ENCODE results near the gene OS9. TPM values are rescaled to one million over a fixed set of nuclear protein-coding genes. Genes with fewer than 3 reads are reported as not detected.

Gene OS9
- total and polyA plus RNA-seq, 4 donors = 136 to 357 (median 216) TPM

DNA sequence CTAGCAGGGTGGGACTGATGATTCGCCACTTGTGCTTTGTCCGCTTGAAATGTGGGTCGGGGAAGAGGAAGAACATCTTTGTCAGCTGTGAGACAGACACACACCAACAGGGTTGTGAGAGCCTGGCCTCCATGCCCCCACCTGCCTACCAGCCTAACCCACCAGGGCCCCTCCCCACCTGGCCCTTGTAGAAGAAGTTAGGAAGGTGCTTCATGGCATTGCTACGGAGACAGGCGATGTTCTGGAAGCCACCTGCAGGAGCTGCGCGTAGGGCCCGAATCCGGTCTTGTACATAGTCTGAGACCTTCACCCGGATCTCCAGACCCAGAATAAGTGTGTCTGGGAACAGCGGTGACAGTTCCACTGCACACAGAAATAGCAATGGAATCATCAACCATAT lies 75.7 kb downstream of the OS9 start:
- H3K9me3 ChIP-seq (ENCODE audit: control insufficient read depth in 4 of 4, low read length in 3 of 4) = no peaks in the 10 kb centered on the region
- no peak overlapping the region for H3K9ac ChIP-seq (ENCODE audit: low read depth in 1 of 2, low read length in 2 of 2)
- peaks cover 8 to 19% (median 14%) of the 10 kb centered on the region in 4 donors for H3K36me3 ChIP-seq (ENCODE audit: control insufficient read depth in 4 of 4, insufficient read depth in 3 of 4, low read depth in 1 of 4, low read length in 3 of 4)
- peaks cover 0 to 7% (median 4%) of the 10 kb centered on the region in 4 donors for H3K27me3 ChIP-seq (ENCODE audit: control insufficient read depth in 4 of 4, insufficient read depth in 4 of 4, low read length in 3 of 4)
- DNase-seq (ENCODE audit: low spot score) = no peak
- H3K4me1 ChIP-seq (ENCODE audit: control insufficient read depth in 4 of 4, insufficient read depth in 4 of 4, low read length in 3 of 4) = peaks cover 11 to 37% (median 31%) of the 10 kb centered on the region in 4 donors
- H3K27ac ChIP-seq (ENCODE audit: low read depth in 1 of 2, low read length in 2 of 2) = no peak overlapping the region
- H3K4me3 ChIP-seq (ENCODE audit: low read depth in 1 of 3, low read length in 3 of 3) = no peak overlapping the region
- TF ChIP-seq GABPA (IDR thresholded peaks at IDR 0.05 in 1 of 2, conservative IDR thresholded peaks at IDR 0.05 in 1 of 2) = no peak
- no peak for TF ChIP-seq RXRA (IDR thresholded peaks at IDR 0.05)
- TF ChIP-seq, protein P1, sequence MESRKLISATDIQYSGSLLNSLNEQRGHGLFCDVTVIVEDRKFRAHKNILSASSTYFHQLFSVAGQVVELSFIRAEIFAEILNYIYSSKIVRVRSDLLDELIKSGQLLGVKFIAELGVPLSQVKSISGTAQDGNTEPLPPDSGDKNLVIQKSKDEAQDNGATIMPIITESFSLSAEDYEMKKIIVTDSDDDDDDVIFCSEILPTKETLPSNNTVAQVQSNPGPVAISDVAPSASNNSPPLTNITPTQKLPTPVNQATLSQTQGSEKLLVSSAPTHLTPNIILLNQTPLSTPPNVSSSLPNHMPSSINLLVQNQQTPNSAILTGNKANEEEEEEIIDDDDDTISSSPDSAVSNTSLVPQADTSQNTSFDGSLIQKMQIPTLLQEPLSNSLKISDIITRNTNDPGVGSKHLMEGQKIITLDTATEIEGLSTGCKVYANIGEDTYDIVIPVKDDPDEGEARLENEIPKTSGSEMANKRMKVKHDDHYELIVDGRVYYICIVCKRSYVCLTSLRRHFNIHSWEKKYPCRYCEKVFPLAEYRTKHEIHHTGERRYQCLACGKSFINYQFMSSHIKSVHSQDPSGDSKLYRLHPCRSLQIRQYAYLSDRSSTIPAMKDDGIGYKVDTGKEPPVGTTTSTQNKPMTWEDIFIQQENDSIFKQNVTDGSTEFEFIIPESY (IDR thresholded peaks at IDR 0.05) = no peak
- no peak for TF ChIP-seq HNF4G (IDR thresholded peaks at IDR 0.05)
- TF ChIP-seq, protein P2, sequence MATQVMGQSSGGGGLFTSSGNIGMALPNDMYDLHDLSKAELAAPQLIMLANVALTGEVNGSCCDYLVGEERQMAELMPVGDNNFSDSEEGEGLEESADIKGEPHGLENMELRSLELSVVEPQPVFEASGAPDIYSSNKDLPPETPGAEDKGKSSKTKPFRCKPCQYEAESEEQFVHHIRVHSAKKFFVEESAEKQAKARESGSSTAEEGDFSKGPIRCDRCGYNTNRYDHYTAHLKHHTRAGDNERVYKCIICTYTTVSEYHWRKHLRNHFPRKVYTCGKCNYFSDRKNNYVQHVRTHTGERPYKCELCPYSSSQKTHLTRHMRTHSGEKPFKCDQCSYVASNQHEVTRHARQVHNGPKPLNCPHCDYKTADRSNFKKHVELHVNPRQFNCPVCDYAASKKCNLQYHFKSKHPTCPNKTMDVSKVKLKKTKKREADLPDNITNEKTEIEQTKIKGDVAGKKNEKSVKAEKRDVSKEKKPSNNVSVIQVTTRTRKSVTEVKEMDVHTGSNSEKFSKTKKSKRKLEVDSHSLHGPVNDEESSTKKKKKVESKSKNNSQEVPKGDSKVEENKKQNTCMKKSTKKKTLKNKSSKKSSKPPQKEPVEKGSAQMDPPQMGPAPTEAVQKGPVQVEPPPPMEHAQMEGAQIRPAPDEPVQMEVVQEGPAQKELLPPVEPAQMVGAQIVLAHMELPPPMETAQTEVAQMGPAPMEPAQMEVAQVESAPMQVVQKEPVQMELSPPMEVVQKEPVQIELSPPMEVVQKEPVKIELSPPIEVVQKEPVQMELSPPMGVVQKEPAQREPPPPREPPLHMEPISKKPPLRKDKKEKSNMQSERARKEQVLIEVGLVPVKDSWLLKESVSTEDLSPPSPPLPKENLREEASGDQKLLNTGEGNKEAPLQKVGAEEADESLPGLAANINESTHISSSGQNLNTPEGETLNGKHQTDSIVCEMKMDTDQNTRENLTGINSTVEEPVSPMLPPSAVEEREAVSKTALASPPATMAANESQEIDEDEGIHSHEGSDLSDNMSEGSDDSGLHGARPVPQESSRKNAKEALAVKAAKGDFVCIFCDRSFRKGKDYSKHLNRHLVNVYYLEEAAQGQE (IDR thresholded peaks at IDR 0.05) = no peak
- TF ChIP-seq TAF1 (conservative IDR thresholded peaks at IDR 0.05) = no peak
- no peak for TF ChIP-seq FOXA1 (IDR thresholded peaks at IDR 0.05)
- TF ChIP-seq, protein P3, sequence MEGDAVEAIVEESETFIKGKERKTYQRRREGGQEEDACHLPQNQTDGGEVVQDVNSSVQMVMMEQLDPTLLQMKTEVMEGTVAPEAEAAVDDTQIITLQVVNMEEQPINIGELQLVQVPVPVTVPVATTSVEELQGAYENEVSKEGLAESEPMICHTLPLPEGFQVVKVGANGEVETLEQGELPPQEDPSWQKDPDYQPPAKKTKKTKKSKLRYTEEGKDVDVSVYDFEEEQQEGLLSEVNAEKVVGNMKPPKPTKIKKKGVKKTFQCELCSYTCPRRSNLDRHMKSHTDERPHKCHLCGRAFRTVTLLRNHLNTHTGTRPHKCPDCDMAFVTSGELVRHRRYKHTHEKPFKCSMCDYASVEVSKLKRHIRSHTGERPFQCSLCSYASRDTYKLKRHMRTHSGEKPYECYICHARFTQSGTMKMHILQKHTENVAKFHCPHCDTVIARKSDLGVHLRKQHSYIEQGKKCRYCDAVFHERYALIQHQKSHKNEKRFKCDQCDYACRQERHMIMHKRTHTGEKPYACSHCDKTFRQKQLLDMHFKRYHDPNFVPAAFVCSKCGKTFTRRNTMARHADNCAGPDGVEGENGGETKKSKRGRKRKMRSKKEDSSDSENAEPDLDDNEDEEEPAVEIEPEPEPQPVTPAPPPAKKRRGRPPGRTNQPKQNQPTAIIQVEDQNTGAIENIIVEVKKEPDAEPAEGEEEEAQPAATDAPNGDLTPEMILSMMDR (IDR thresholded peaks at IDR 0.05; ENCODE audit: low read depth, low read length, missing input control) = no peak
- no peak for TF ChIP-seq EGR1 (IDR thresholded peaks at IDR 0.05; ENCODE audit: low read depth in 2 of 2)
- no peak for TF ChIP-seq JUND (IDR thresholded peaks at IDR 0.05)
- no peak for TF ChIP-seq YY1 (IDR thresholded peaks at IDR 0.05)
- TF ChIP-seq, protein P4, sequence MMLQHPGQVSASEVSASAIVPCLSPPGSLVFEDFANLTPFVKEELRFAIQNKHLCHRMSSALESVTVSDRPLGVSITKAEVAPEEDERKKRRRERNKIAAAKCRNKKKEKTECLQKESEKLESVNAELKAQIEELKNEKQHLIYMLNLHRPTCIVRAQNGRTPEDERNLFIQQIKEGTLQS (IDR thresholded peaks at IDR 0.05) = no peak
- no peak for TF ChIP-seq HNF4A (conservative IDR thresholded peaks at IDR 0.05)
- TF ChIP-seq SP1 (IDR thresholded peaks at IDR 0.05) = no peak
- TF ChIP-seq, protein P5, sequence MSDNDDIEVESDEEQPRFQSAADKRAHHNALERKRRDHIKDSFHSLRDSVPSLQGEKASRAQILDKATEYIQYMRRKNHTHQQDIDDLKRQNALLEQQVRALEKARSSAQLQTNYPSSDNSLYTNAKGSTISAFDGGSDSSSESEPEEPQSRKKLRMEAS (IDR thresholded peaks at IDR 0.05) = no peak
- TF ChIP-seq NR2F2 (IDR thresholded peaks at IDR 0.05) = no peak
- TF ChIP-seq FOXA2 (IDR thresholded peaks at IDR 0.05) = no peak
- TF ChIP-seq RAD21 (IDR thresholded peaks at IDR 0.05) = no peak
- WGBS = 98% methylated on average over 11 of the region's 11 CpGs
